HL-60/S4 treated with phorbol 12-myristate 13-acetate at 8.2 ng/mL for 4 days and 3 days (cell line): ENCODE measurements around the gene DGKD.

Experiments
- in situ Hi-C: fragments of 300-500 bp; cut with MboI; formaldehyde crosslinking; loops from 2 replicates; pipeline ENCODE4 v1.15.0; 2022; ENCODE audit warnings: low sequenced_read_pairs

Gene DGKD

DNA sequence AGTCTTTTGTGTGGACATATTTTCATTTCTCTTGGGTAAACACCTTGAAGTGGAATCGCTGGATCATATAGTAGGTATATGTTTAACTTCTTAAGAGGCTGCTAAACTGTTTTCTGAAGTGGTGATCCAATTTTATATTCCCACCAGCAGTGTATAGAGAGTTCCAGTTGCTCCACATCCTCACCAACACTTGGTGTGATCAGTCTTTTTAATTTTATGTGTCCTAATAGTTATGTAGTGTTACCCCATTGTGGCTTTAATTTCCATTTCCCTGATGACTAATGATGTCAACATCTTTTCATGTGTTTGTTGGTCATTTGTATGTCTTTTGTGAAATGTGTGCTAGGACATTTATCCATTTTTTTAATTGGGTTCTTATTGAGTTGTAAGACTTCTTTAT is 56.9 kb downstream of the DGKD start:
- in situ Hi-C loops = no loop called here

DNA sequence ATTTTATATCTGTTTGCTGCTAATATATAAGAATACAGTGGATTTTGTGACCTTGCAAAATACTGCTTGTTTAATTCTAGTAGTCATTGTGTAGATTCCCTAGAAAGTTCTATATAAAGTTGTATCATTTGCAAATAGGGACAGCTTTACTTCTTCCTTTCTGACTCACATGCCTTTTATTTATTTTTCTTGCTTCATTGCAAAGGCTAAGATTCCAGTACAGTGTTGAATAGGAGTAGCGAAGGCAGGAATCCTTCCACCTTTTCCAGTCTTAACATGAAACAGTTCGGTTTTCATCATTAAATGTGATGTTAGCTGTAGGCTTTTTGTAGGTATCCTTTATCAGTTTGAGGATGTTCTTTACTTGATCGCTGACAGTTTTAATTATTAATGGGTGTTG is 58.1 kb downstream of the DGKD start:
- in situ Hi-C loops = no loop called here

DNA sequence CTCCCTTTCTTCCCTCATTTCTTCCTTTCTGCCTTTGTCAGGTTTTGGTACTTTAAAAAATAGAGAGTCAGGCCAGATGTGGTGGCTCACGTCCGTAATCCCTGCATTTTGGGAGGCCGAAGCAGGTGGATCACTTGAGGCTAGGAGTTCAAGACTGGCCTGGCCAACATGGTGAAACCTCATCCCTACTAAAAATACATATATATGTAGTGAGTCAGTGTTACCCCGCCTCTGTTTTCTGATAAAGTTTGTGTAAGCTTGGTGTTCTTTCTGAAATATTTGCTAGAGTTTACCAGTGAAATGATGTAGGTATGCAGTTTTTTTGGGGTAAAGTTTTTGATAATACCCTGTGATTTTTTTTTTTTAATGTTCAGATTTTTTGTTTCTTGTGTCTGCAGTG is 58.8 kb downstream of the DGKD start:
- in situ Hi-C loops = no loop called here

DNA sequence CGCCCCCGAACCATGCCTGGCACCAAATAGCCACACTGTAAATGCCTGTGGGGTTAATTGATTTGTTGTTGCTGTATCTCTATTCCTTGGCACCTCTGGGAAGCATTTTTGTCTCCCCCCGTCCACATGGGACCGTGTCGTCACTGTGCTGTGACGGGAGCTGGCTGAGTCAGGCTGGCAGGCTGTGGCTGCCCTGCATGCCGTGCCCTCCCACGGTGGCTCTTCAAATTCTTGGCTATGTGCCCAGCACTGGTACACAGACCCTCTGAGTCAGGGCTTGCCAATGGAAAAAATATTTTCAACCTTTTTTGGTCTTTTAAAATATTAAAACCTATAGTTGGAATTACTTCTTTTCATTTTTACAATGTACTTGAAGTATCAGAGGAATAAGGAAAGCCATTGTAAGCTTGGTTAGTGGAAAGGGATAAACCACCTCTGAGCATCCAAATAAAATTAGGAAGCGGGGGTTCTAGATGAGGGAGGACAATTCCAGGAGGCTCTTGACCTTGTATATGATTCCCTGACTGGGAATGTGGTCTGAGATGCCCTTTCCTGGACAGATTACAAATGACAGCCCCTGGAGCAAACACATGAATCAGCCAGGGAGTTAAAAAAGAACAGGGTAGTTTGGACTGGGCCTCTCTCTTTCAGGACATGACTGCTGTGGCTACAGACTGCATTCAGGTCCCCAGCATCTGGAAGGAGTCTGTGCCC is 59.4 kb downstream of the DGKD start:
- in situ Hi-C loops = no loop called here

DNA sequence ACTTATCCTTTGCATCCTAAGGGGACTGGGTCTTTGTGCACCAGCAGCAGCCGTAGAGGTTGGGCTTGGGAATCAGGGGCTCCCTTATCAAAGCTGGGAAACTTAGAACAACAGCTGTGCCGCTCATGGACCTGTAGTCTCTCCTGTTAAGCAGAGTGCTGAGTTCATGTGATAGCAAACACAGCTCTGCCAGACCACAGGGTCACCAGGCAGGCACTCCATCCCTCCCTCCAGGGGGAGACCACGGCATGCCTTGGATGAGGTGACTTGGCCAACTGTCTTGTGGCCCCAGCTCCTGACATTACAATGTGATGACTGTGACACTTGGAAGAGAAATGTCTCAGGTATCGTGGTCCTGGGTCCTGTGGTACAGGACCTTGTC is 60.0 kb downstream of the DGKD start:
- in situ Hi-C loops = no loop called here

DNA sequence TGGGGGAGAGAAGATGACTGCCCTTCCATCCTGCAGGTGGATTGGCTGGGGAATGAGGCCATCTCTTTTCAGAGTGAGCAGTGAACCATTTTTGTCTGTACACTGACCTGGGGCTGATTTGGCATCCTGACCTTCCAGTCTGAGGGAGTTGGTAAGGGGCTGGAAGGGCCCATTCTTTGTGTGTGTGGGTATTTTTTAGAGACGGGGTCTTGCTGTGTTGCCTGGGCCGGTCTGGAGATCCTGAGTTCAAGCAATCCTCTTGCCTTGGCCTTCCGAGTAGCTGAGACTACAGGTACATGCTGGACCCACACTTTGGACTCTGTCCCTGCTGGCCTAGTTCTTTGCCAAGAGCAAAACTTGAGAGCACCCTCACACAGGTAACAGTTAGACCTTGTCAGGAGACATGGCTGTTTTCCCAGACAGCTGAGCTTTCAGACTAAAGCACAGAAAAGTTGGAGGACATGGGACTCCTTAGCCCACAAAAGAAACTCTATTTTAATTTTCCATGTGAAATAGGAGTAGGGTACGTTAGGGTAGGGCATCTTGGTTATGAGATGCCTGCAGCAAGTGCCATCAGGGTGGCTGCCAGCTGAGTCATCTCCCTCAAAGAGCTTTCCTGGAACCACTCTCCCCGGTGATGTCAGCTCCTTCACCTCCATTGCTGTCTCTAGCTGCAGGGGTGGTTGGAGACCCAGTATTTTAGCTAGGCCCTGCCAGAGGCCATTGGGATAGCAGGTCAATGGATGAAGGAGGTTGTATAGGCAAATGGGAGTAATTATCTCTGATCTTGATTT is 60.7 kb downstream of the DGKD start:
- in situ Hi-C loops = no loop called here

DNA sequence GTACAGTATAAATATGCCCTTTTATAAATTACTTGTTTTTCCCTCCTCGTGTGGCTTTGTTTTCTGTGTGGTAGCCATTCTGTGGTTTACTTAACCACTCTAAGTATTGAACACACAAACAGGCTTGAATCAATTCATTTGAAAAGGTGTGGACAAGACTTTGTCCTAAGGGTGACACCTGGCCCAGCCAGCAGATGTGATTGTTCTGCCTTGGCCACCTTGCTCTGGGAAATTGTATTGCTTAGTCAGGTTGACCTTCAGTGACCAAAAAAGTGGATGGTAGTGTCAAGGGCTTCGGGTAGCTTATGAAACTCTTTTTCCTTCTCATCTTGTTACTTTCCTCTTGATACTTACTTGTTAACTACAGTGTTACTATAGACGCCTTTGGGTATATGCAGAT is 61.9 kb downstream of the DGKD start:
- in situ Hi-C loops = no loop called here

DNA sequence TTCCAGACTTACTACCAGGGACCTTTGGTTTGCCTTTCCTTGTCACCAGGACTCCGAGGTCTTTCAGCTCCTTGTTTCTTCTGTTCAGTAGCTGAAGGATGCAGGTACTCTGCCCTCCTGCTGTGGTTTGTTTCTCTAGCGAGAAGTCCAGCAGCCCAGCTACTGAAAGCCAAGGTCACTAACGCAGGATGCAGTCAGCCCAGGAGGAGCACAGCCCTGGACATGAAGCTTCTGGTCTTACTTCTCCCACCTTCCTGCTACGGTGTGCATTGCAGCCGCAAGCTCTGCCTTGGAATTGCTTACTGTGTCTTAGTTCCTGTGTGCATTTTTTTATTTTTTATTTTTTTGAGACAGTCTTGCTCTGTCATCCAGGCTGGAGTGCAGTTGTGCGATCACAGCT is 62.4 kb downstream of the DGKD start:
- in situ Hi-C loops = no loop called here

DNA sequence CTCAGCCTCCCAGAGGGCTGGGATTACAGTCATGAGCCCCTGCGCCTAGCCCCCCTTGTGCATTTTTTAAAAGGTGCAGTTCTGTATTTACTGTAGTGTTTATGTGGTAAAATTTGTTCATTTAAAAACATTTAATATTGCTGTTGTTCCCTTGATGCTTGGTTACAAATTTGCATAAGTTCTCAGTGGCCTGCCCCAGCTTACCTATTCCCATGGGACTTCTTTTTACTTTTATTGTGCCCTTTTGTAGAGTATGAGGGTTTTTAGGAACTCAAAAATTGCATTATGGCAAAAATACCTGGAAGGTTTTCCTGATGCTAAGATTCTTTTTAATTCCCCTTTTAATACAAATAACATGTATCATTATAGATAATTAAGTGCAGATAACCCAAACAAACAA is 63.0 kb downstream of the DGKD start:
- in situ Hi-C loops = no loop called here

DNA sequence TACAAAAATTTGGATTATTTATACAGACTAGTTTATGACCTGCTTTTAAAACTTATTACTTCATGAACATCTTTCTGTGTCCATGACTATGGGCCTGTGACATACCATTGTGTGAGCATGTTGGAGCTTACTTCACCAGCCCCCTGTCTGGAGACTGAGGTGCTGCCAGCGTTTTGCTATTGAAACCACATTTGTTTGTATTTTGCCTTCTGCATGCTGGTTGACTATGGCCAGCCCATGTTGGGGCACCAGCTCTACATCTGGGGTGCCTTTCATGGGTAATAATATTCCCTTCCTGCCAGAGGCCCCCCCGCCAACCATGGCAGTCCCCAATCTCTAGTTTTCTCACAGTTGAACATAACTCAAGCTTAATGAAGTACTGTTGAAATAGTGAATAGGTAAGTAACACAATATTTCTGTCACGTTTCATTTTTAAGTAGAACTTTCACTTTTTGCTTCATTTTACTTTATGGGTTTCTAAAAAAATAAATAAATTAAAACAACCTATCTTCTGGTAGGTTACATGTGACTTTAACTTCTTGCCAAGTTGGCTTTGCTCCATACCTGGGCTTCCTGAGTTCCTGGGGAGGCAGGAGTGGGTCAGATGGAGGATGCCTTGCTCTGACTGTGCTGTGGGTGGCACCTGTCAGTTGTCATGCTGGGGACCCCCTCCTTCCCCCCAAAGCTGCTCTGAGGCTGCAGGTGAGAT is 63.9 kb downstream of the DGKD start:
- in situ Hi-C loops = no loop called here

DNA sequence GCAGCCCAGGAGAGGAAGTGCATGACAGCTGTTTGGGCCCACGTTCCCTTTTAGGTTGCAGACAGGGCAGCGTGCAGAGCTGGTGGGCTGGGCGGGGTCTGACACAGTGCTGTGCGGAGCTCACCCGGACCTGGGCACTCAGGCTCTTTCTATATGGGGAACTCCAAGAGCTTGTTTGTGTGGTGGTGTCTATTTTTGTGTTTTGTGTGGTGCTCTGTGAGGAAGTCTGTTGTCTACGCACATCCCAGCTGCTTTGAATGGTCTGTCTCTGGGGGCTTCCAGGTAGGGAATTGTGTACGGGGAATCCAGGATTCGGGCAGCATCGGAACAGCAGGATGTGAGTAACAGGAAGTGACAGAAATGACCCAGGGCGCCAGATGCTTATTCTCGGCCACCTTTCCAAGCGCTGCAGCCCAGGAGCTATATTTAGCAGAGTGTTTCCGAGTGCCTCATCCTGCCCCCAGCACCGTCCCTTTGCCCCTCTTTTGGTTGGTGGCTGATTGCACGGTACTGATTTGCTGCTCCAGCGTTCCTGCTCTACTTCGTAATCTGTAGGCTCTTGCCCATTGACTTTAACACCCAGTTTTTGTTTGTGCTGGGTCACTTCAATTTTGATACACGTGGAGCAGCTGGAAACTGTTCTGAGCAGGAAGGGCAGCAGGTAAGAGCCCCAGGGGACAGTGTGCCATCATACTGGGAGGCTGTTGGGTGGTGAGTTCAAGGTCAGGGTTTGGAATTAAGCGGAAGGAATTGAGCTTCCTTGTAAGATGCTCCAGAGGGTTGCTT is 64.7 kb downstream of the DGKD start:
- in situ Hi-C loops = no loop called here

DNA sequence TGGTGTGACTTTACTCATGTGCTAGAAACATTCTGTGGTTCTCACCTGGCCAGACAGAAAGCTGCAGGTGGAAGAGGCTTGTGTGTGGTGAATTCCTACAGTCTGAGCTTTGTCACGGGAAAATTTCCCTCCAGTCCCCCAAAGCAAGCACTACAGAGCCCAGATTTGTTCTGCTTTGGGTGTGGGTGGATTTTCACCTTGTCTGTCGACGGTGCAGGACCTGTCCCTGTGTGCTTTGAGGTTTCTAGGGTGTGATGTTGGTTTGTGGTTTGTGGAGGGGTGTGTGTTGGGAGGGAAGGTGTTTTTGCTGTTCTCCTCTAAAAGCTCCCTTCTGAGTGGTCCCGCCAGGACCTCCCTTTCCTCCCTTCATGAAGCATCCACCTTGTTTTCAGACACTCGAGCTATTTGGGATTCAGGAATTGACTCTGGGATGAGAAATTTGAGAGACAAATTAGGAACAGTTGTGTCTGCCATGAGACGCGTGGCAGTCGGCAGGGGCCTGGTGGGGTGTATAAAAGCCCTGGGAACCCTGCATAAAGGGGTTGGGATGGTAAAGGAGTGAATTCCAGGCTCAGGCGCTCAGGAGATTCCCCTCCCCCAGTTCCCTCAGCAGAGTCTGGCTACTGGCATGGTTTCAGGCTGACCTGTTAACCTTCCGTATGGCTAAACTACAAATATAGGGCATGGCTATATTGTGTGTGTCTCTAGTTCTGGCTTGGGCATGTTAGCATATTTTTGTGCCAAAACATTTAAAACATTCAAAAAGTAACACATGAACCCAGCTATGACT is 65.5 kb downstream of the DGKD start:
- in situ Hi-C loops = no loop called here

DNA sequence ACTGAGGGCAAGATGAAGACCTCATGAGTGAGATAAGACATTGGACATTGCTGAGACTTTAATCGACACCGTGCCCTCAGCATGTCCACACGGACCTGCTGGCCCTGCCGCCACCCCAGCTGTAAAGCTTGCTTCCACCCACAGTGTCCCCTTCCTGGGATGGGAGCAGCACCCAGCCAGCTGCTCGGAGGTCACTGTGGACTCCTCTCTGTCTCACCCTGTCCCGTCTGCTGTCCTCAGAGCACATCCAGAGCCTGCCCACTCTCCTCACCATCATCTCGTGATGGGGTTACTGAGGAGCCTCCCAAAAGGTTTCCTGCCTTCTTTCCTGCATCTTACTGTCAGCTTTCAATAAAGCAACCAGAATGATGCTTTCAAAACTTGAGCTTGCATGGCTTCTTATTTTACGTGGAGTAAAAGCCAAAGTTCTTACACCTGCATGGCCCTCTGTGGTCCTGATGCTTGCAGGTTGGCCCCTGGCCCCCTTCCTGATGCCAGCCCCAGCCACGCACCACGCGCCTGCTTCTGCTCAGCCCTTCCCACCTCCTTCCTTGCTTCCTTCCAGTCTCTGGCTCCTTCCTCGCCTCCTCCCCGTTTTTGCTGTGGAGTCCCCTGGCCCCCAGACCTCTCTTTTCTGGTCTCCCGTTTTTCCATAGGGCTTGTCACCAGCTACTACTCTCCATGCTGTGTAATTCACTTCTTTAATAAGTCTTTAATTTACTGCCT is 67.0 kb downstream of the DGKD start:
- in situ Hi-C loops = no loop called here

DNA sequence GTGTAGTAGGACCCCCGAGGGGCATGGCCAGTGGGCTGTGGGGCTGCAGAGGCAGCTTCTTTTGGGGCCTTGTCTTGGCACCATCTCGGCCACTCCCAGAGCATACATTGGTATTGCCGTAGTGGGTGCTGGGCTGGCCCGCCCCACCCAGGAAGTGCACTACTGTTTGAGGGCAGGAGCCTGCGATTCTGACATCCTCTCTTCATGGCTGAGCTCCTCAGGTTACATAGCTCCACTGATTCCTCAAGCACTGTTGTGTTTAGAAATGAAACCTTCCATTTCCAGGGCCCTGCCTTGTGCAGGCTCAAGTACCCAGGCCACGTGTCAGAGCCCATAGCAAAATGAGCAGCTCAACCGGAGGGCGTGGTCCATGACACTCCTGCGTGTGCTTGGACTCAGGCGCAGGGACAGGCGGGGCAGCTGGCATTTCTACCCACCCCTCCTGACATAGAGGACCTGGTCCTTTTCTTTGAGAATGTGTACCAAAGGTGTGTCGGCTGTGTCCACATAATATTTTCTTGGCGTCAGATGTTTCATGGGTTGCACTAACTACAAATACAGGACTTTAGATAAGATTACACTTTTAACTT is 67.9 kb downstream of the DGKD start:
- in situ Hi-C loops = no loop called here

DNA sequence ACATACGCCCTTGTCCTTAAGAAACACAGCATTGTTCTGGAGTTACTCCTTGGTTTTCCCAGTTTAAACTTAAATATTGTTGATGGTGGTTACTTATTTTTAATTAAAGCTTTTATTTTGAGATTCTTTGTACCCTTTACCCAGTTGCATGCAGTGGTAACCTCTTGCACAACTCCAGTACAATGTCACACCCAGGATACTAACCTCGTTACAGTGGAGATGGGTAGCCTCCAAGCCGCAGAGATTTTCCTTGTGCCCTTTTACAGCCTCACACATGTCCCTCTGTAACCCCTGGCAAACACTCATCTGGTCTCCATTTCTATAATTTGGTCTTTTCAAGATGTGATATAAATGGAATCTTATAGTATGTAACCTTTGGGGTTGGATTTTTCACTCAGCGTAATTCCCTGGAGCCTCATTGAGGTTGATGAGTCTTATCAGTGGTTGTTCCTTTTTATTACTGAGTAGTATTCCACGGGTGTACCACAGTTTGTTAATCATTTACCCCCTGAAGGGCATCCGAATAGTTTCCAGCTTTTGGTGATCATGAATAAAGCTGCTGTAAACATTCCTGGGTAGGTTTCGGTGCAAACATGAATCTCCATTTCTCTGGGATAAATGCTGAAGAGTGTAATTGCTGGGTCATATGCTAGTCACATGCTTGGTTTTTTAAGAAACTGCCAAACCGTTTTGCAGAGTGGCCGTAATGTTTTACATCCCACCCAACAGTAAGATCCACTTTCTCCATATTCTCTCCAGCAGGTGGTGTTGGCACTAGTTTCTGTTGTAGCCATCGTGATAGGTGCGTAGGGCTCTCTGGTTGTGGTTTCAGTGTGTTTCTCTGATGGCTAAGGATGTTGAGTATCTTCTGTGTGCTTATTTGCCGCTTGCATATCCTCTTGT is 68.6 kb downstream of the DGKD start:
- in situ Hi-C loops = no loop called here

DNA sequence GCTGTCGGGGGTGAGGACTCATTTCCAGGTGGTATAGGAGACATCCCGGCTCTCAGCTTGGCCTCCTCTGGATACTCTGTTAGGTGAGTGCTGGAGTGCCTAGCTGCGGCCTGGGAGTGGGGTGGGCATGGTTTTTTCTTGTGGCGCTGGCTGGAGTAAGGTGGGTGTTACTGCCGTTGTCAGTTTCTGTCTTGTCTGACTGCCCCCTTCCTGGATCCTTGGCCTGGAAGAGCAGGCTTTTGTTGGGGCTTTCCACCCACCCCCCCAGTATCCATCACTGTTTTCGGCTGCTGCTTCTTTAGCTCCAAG is 69.2 kb downstream of the DGKD start:
- in situ Hi-C loops = no loop called here

DNA sequence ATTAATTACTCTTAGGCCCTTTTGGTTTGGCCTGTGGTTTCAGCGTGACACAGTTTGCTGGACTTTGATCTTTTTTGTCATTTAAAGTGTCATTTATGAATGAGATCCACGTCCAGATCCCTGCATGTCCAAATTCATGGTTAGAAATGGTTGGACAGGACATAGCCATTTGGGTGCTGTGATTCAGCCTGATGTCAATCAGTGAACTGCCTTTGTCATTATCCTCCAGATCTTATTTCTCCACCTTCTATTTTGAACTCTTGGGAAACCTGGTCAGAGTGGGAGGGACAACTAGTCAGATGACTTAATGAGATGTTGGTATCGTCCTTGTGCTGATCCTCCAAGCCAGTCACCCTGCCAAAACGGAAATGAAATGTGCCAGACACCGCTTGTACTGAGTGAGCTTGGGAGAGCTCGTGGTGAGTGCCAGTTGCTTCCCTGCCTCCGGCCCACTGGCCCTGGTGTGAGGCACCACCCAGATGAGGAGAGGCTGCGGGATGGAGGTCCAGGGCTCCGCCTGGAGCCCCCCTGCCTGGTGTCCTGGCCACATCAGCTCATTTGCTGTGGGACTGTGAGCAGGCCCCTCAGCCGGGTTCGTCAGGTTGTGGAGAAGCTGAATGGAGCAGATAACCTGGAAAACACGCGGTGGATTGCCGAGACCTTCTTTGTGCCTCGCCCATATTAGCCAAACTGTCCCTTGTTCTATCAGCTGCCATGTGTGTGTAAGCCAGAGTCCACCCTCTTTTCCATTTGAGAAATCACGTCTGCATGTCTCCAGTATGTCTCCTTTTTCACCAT is 70.1 kb downstream of the DGKD start:
- in situ Hi-C loops = no loop called here
